Ecto neural progenitor cell (in vitro differentiated cells): ENCODE data around the gene WDR18.

Source experiments
- DNase-seq: peaks from one replicate; pipeline ENCODE4 v3.0.0-alpha.2; 2018; ENCODE audit warnings: low spot score

Gene WDR18

GRCh38 chr19:1042689-1043511 is 58.8 kb downstream of the WDR18 start:
- no peak for DNase-seq
